ENCODE measurements around the gene SLC41A3.

SLC41A3 gene

GRCh38 chr3:126125781-126126251, 41.9 kb upstream of the SLC41A3 start:
- H3K27ac Mint-ChIP-seq, result no peak overlapping the region
- no peaks in the 10 kb centered on the region for H3K4me1 Mint-ChIP-seq (ENCODE audit: low read depth)
- no peak overlapping the region for H3K4me3 Mint-ChIP-seq
- DNase-seq, result peak; percentile 7
- H3K36me3 Mint-ChIP-seq (ENCODE audit: low read depth), result no peaks in the 10 kb centered on the region
- no peaks in the 10 kb centered on the region for H3K9me3 Mint-ChIP-seq
- no peaks in the 10 kb centered on the region for H3K27me3 Mint-ChIP-seq

DNA sequence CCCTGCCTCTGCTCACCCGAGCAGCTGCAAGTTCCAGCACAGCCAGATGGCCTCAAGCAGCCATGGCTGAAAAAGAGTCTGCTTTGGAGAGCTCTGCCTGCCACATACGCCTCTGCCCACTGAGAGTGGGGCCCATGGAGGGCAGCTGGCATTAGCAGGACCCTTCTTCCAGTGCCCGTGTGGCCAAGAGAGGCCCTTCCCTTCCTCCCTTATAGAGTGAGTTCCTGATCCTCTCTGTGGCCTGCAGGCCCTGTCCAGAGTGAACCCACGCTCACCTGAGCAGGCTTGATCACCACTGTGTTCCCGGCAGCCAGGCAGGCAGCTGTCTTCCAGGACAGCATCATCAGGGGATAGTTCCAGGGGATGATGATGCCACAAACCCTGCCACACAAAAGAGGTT, 41.4 kb upstream of the SLC41A3 start:
- no peaks in the 10 kb centered on the region for H3K27me3 Mint-ChIP-seq
- DNase-seq, result peak; percentile 20
- no peak overlapping the region for H3K27ac Mint-ChIP-seq
- no peak overlapping the region for H3K4me3 Mint-ChIP-seq
- no peaks in the 10 kb centered on the region for H3K4me1 Mint-ChIP-seq (ENCODE audit: low read depth)
- no peaks in the 10 kb centered on the region for H3K36me3 Mint-ChIP-seq (ENCODE audit: low read depth)
- no peaks in the 10 kb centered on the region for H3K9me3 Mint-ChIP-seq

DNA sequence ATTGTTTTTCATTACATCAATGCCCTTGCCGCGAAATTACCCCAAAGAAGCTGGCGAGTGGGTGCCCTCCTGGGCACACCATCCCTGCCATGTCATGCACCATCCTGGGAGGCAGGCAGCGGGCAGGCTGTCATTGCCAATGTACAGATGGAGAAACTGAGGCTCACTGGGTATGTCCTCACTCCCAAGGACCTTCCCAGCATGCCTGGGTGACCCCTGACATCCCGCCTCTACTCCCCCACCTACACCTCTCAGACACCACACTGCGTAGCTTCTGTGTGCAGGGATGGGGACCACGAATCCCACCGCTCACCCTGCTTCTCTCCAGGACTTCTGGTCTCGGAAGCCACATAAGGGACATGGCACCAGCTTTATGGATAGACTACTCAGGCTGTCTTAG, 41.0 kb upstream of the SLC41A3 start:
- DNase-seq, result no peak
- Mint-ChIP-seq H3K4me3 (no peak overlapping the region), H3K27ac (no peak overlapping the region), H3K36me3 (ENCODE audit: low read depth) (no peaks in the 10 kb centered on the region), H3K9me3 (no peaks in the 10 kb centered on the region), H3K27me3 (no peaks in the 10 kb centered on the region), H3K4me1 (ENCODE audit: low read depth) (no peaks in the 10 kb centered on the region)

GRCh38 chr3:126124148-126124868, 40.4 kb upstream of the SLC41A3 start:
- Mint-ChIP-seq H3K27me3 (no peaks in the 10 kb centered on the region), H3K4me3 (no peak overlapping the region), H3K4me1 (ENCODE audit: low read depth) (no peaks in the 10 kb centered on the region), H3K27ac (no peak overlapping the region), H3K9me3 (no peaks in the 10 kb centered on the region), H3K36me3 (ENCODE audit: low read depth) (no peaks in the 10 kb centered on the region)
- DNase-seq, result peak; percentile 19

GRCh38 chr3:126121632-126122031, 37.7 kb upstream of the SLC41A3 start:
- Mint-ChIP-seq H3K36me3 (ENCODE audit: low read depth) (no peaks in the 10 kb centered on the region), H3K27me3 (no peaks in the 10 kb centered on the region), H3K9me3 (no peaks in the 10 kb centered on the region), H3K4me3 (no peak overlapping the region), H3K27ac (no peak overlapping the region), H3K4me1 (ENCODE audit: low read depth) (no peaks in the 10 kb centered on the region)
- no peak for DNase-seq

DNA sequence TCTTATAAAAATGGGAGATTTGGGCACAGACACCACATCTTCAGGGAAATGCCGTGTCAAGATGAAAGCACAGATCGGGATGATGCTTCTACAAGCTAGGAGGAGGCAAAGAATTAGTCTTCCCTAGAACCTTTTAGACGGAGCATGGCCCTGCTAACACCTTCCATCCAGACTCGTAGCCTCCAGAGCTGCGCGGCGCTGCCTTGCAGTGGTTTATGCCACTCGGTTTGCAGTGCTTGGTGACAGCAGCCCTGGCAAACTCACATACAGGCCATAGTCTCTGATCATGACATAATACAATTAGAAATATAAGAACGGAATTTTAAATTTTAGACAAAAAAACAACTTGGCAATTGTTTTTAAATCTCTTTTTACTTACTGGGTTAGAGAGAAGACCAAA, 37.1 kb upstream of the SLC41A3 start:
- peak; percentile 11 for DNase-seq
- Mint-ChIP-seq H3K36me3 (ENCODE audit: low read depth) (no peaks in the 10 kb centered on the region), H3K27me3 (no peaks in the 10 kb centered on the region), H3K9me3 (no peaks in the 10 kb centered on the region), H3K4me1 (ENCODE audit: low read depth) (no peaks in the 10 kb centered on the region), H3K4me3 (no peak overlapping the region), H3K27ac (no peak overlapping the region)

DNA sequence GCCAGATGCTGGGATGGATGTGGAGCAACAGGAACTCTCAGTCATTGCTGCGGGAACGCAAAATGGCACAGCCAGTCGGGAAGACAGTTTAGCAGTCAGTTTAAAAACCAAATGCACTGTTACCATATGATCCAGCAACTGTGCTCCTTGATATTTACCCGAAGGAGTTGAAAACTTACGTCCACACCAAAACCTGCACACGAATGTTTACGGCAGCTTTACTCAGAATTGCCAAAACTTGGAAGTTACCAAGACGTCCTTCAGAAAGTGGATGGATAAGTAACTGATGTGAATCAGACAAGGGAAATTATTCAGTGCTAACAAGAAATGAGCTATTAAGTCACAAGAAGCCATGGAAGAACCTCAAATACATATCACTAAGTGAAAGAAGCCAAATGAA, 36.1 kb upstream of the SLC41A3 start:
- no peak for DNase-seq
- no peaks in the 10 kb centered on the region for H3K9me3 Mint-ChIP-seq
- no peaks in the 10 kb centered on the region for H3K4me1 Mint-ChIP-seq (ENCODE audit: low read depth)
- no peaks in the 10 kb centered on the region for H3K36me3 Mint-ChIP-seq (ENCODE audit: low read depth)
- H3K4me3 Mint-ChIP-seq, result no peak overlapping the region
- H3K27ac Mint-ChIP-seq, result no peak overlapping the region
- H3K27me3 Mint-ChIP-seq, result no peaks in the 10 kb centered on the region

- H3K27ac Mint-ChIP-seq, result no peak overlapping the region
Observed at GRCh38 chr3:126119008-126119675, 35.2 kb upstream of the SLC41A3 start.

GRCh38 chr3:126118591-126118990, 34.7 kb upstream of the SLC41A3 start:
- Mint-ChIP-seq H3K9me3 (no peaks in the 10 kb centered on the region), H3K27me3 (no peaks in the 10 kb centered on the region), H3K36me3 (ENCODE audit: low read depth) (no peaks in the 10 kb centered on the region), H3K4me3 (no peak overlapping the region), H3K27ac (no peak overlapping the region), H3K4me1 (ENCODE audit: low read depth) (no peaks in the 10 kb centered on the region)
- DNase-seq, result peak; percentile 17

More at GRCh38 chr3:126119008-126119675, 35.2 kb upstream of the SLC41A3 start:
- Mint-ChIP-seq H3K27me3 (no peaks in the 10 kb centered on the region), H3K4me1 (ENCODE audit: low read depth) (no peaks in the 10 kb centered on the region), H3K9me3 (no peaks in the 10 kb centered on the region), H3K36me3 (ENCODE audit: low read depth) (no peaks in the 10 kb centered on the region), H3K4me3 (no peak overlapping the region)
- DNase-seq, result no peak

GRCh38 chr3:126117786-126118185, 33.9 kb upstream of the SLC41A3 start:
- Mint-ChIP-seq H3K27ac (no peak overlapping the region), H3K27me3 (no peaks in the 10 kb centered on the region), H3K4me3 (no peak overlapping the region), H3K9me3 (no peaks in the 10 kb centered on the region), H3K36me3 (ENCODE audit: low read depth) (no peaks in the 10 kb centered on the region), H3K4me1 (ENCODE audit: low read depth) (no peaks in the 10 kb centered on the region)
- no peak for DNase-seq

- Mint-ChIP-seq H3K4me1 (ENCODE audit: low read depth) (no peaks in the 10 kb centered on the region), H3K27me3 (no peaks in the 10 kb centered on the region), H3K36me3 (ENCODE audit: low read depth) (no peaks in the 10 kb centered on the region), H3K27ac (no peak overlapping the region), H3K4me3 (no peak overlapping the region), H3K9me3 (no peaks in the 10 kb centered on the region)
- no peak for DNase-seq
Observed at GRCh38 chr3:126117212-126117611, 33.3 kb upstream of the SLC41A3 start.

GRCh38 chr3:126116526-126116925, 32.6 kb upstream of the SLC41A3 start:
- Mint-ChIP-seq H3K27ac (no peak overlapping the region), H3K9me3 (no peaks in the 10 kb centered on the region), H3K4me1 (ENCODE audit: low read depth) (no peaks in the 10 kb centered on the region), H3K27me3 (no peaks in the 10 kb centered on the region), H3K4me3 (no peak overlapping the region), H3K36me3 (ENCODE audit: low read depth) (no peaks in the 10 kb centered on the region)
- peak; percentile 16 for DNase-seq

DNA sequence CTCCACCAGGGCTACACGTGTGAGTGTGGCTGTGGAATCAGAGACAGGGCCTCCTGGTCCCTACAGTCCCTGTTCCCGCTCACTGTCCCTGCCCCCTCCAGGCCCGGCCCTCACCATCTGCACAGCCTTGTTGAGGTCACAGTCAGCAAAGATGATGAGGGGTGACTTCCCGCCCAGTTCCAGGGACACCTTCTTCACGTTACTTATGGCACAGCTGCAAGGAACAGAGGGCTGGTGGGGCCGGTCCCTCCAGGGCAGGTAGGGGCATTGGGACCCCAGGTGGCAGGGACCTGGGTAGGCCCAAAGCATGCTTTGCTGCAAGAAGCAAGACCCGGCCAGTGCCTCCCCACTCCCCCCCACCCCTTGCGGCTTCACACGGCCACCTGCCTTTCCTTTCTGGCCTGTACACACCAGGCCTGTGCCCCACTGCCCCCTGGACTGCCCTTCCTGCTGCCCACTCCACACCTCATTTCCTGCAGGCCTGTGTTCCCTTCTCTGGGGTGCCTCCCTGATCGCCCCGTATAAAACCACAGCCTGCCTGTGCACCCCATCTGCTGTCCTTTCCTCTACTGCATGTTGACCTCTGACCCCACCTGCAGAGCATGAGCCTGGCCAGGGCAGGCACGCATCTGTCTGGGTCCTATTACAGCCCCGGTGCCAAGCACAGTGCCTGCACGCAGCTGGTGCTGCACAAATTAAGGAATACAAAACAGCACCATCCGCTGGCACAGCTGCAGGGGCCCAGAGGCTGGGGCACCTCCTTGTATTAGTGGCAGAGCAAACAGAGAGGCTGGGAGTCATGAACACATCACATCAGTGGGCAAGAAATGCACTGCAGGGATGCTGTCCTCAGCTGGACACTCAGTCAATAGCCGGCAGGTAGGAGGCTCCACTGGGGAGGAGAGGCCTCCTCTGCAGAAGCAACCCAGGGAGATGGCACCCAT, 30.8 kb upstream of the SLC41A3 start:
- H3K4me3 Mint-ChIP-seq, result no peak overlapping the region
- no peaks in the 10 kb centered on the region for H3K9me3 Mint-ChIP-seq
- H3K4me1 Mint-ChIP-seq (ENCODE audit: low read depth), result no peaks in the 10 kb centered on the region
- no peaks in the 10 kb centered on the region for H3K27me3 Mint-ChIP-seq
- DNase-seq, result peak; percentile 21
- H3K27ac Mint-ChIP-seq, result no peak overlapping the region
- H3K36me3 Mint-ChIP-seq (ENCODE audit: low read depth), result no peaks in the 10 kb centered on the region

DNA sequence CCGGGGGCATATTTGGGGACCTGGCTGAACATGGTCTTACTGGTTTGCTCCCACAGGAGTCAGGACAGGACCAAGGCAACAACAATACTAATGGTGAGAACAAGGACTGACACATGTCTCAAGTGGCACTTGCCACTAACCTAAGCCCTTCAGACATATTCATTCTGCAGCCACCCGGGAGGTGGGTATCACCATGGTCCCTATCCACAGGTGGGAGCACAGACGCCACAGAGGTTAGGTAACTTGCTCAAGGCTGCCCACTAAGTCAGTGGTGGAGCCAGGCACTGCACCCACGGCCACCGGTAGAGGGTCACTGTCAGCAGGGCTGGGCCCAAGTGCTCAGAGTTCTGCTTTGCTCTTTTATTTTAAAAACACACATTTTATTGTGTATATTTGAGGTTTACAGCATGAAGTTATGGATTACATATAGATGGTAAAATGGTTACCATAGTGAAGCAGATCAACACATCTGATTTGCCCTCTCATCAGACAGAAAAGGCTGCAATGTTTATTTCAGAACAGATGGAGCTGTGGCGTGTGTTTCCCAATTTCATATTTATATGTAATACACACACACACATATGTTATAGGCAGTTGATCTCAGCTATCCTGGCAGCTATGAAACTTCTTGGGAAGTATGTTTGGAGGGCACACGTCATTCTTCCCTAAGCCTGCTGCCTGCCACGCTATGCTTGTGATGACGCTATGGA, 30.0 kb upstream of the SLC41A3 start:
- Mint-ChIP-seq H3K27me3 (no peaks in the 10 kb centered on the region), H3K4me3 (no peak overlapping the region), H3K36me3 (ENCODE audit: low read depth) (no peaks in the 10 kb centered on the region), H3K9me3 (no peaks in the 10 kb centered on the region), H3K27ac (no peak overlapping the region), H3K4me1 (ENCODE audit: low read depth) (no peaks in the 10 kb centered on the region)
- DNase-seq, result peak; percentile 30
